ENCODE measurements around the gene GRB10. TPM values are rescaled to one million over a fixed set of nuclear protein-coding genes. Genes with fewer than 3 reads are reported as not detected.

The GRB10 gene
- total RNA-seq, 1 donor from 2014 or later: not detected

DNA sequence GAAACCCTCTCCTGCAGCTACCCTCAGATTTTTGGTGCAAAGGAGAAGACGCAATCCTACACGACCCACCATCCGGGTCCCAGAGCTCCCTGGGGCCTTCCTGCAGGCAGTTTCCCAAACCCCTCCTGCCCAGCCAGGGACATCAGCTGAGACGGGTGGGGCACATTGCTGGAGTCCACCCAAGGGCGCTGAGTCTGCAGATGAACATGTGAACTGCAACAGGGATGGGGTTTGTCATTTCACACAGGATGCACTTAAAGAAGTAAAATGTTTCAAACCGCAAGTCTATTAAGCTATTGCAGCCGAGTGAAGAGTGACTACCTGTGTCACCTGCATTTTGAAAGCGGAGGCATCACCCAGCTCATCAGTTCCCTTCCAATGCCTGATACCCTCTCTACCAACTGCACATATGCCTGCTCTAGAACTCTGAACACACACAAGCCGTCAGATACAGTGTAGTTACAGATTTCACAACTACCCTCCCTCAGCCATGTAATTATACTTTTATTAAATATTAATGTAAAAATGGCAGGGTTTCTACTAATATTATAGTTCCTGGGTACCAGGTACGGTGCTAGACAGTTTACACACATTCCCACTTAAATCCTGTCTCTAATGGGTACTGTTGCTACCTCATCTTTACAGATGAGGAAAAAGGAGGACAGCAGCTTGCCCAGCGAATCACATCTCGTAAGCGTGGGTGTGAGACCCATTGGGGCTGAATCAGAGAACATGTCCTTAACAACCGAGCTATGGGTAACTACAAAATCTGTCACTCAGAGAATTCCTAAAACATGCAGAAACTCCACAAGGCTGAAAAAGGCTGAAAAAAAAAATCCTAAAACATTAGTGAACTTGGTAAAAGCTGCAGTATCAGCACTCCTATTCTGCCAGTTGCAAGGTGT is 71.2 kb downstream of the GRB10 start:
- intact Hi-C loops (cut with micrococcal nuclease): no loop called here
- CTCF ChIA-PET: no interaction called here
- no peak for ATAC-seq (ENCODE audit: low read depth)
- Mint-ChIP-seq H3K27ac (no peak overlapping the region), H3K36me3 (ENCODE audit: low read depth) (no peaks in the 10 kb centered on the region), H3K4me3 (no peak overlapping the region), H3K9me3 (no peaks in the 10 kb centered on the region), H3K27me3 (peaks cover 28% of the 10 kb centered on the region), H3K4me1 (no peaks in the 10 kb centered on the region)
- TF ChIP-seq, protein P1, sequence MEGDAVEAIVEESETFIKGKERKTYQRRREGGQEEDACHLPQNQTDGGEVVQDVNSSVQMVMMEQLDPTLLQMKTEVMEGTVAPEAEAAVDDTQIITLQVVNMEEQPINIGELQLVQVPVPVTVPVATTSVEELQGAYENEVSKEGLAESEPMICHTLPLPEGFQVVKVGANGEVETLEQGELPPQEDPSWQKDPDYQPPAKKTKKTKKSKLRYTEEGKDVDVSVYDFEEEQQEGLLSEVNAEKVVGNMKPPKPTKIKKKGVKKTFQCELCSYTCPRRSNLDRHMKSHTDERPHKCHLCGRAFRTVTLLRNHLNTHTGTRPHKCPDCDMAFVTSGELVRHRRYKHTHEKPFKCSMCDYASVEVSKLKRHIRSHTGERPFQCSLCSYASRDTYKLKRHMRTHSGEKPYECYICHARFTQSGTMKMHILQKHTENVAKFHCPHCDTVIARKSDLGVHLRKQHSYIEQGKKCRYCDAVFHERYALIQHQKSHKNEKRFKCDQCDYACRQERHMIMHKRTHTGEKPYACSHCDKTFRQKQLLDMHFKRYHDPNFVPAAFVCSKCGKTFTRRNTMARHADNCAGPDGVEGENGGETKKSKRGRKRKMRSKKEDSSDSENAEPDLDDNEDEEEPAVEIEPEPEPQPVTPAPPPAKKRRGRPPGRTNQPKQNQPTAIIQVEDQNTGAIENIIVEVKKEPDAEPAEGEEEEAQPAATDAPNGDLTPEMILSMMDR (IDR thresholded peaks at IDR 0.05): no peak
- DNase-seq: no peak
- POLR2A ChIA-PET: no interaction called here

DNA sequence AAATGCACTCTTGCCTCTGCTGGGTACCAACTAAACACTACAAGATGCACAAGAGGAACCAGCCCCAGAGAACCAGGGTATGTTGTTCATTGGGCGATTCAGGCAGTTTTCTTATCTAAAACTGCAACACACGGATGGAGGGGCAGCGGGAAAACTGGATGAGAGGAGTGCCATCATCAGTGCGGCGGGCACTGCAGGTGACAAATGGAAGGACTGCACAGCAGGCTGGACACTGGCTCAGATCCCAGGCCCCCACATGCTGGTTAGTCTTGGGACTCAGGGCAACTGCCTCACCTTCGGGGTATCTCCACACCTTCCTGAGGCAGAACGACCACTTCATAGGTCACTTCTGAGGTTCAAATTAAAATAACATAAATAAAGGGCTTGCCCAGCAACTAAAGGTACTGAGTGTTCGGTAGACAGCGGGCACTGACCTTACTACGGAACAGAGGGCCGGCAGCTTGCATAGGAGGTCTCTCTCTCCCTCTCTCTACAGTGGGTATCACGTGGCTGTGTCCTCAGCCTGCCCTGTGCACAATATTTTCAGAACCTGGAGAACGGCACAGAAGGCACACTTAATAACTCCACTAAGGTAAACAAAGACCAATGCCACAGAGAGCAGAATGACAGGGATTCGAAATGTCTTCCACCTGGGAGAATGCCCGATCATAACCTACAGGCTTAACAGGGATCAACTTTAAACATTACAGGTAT is 72.1 kb downstream of the GRB10 start:
- Mint-ChIP-seq H3K27ac (no peak overlapping the region), H3K4me1 (no peaks in the 10 kb centered on the region), H3K27me3 (peaks cover 26% of the 10 kb centered on the region), H3K4me3 (no peak overlapping the region), H3K9me3 (no peaks in the 10 kb centered on the region), H3K36me3 (ENCODE audit: low read depth) (no peaks in the 10 kb centered on the region)
- intact Hi-C loops (cut with micrococcal nuclease): no loop called here
- DNase-seq: no peak
- ChIA-PET CTCF (no interaction called here), POLR2A (no interaction called here)
- ATAC-seq (ENCODE audit: low read depth): no peak
- TF ChIP-seq, protein P1 (IDR thresholded peaks at IDR 0.05): no peak

DNA sequence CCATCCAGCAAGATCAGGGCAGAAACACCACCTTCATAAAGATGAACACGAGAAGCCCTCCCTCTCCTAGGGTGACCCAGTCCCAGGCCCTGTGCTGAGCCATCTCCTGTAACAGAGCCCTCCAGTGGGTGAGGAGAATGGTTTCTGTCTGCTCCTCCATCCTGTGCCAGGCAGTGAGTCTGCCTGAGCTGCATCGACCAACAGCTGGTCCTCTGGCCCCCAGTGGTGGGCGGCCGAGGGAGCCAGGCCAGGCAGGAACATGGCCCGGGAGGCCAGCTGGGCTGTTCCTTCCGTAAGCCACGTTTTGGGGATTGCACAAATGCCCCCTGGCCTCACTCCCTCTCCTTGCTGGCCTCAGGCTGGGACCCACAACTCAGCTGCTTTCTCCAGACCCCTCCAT is 73.5 kb downstream of the GRB10 start:
- H3K27ac Mint-ChIP-seq: no peak overlapping the region
- no peaks in the 10 kb centered on the region for H3K36me3 Mint-ChIP-seq (ENCODE audit: low read depth)
- no peaks in the 10 kb centered on the region for H3K4me1 Mint-ChIP-seq
- no peak for DNase-seq
- no peaks in the 10 kb centered on the region for H3K9me3 Mint-ChIP-seq
- POLR2A ChIA-PET: no interaction called here
- no peak for ATAC-seq (ENCODE audit: low read depth)
- peaks cover 24% of the 10 kb centered on the region for H3K27me3 Mint-ChIP-seq
- intact Hi-C loops (cut with micrococcal nuclease): no loop called here
- TF ChIP-seq, protein P1 (IDR thresholded peaks at IDR 0.05): no peak
- H3K4me3 Mint-ChIP-seq: no peak overlapping the region
- CTCF ChIA-PET: no interaction called here

DNA sequence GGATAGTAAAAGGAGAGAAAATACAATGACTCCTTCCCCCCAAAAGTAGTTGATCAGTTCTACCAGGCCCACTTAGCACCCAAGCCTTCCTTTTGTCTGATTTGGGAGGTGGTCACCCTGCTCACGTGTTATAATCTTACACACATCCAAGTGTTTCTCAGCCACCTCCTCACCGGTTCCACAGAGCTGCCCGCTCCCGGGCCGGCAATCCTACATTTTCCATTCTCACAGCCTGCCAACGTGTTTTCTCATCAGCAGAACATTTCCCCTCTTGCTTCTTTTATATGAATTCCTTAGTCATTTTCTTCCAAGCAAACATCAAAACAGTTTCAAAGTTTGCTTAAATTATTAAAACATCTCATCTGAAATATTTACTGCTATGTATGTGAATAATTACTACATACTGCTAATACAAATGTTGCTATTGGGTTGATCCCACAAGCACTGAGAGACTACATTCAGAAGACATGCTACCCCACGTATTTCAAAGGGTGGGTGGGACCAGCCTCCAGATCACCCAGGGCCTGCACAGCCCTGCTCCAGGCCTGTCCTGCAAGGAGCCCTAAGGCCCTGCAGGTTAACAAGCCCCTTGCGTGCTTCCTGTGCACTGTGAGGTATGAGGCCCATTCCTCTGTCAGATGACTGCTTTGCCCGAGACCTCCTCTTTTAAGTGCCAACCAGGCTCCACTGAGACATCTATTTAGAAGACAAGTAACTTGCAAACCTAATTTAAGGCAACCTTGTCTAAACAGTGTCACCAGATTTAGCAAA is 75.3 kb downstream of the GRB10 start:
- ChIA-PET POLR2A (no interaction called here), CTCF (no interaction called here)
- no peaks in the 10 kb centered on the region for H3K4me1 Mint-ChIP-seq
- H3K9me3 Mint-ChIP-seq: no peaks in the 10 kb centered on the region
- no peaks in the 10 kb centered on the region for H3K36me3 Mint-ChIP-seq (ENCODE audit: low read depth)
- peaks cover 26% of the 10 kb centered on the region for H3K27me3 Mint-ChIP-seq
- H3K4me3 Mint-ChIP-seq: no peak overlapping the region
- TF ChIP-seq, protein P1 (IDR thresholded peaks at IDR 0.05): no peak
- no peak for DNase-seq
- ATAC-seq (ENCODE audit: low read depth): no peak
- H3K27ac Mint-ChIP-seq: no peak overlapping the region
- intact Hi-C loops (cut with micrococcal nuclease): no loop called here

DNA sequence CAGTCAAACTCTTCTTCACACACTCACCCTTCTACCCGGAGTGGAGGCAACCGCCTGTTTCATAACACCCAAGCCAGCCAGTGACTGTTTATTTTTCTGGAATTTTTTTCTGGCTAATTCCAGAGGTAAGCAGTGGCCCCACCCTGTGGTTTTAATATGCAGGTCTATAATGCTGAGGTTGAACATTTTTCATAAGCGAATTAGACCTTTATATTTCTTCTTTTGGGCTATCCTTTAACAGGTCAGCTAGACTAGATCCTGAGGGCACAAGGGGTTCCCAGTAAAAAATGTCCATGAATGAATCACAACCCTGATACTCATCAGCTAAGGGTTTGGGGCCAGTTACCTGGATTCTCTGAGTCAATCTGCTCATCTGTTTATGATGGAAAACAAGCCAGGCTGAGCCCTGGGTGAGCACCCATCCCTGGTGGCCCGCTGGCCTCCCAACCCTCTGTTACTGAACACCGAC is 76.2 kb downstream of the GRB10 start:
- TF ChIP-seq, protein P1 (IDR thresholded peaks at IDR 0.05): no peak
- no peak for ATAC-seq (ENCODE audit: low read depth)
- Mint-ChIP-seq H3K4me3 (no peak overlapping the region), H3K9me3 (no peaks in the 10 kb centered on the region), H3K27ac (no peak overlapping the region), H3K36me3 (ENCODE audit: low read depth) (no peaks in the 10 kb centered on the region), H3K4me1 (no peaks in the 10 kb centered on the region), H3K27me3 (peaks cover 26% of the 10 kb centered on the region)
- POLR2A ChIA-PET: no interaction called here
- intact Hi-C loops (cut with micrococcal nuclease): no loop called here
- CTCF ChIA-PET: no interaction called here
- no peak for DNase-seq

All from activated B cell treated with CpG ODN at 0.5 μM for 24 hours (primary cell).